GM12864 (cell line): ENCODE measurements around the gene PIAS3.
"Not testable (repeated sequence)": the region's sequence is repeated elsewhere in the genome, so short reads cannot be mapped to it uniquely, and the experiment has no call there.

Experiments
- DNase-seq: peaks from one replicate; pipeline ENCODE4 v3.0.0-alpha.2; 2011; ENCODE audit warnings: low read depth
- H3K4me3 ChIP-seq: 2 replicates; pipeline ENCODE4 v1.5.1; 2011; ENCODE audit warnings: mild to moderate bottlenecking, low read depth, low read length, control low read depth
- CTCF ChIP-seq: IDR thresholded peaks from 2 replicates; pipeline ENCODE4 v1.5.1; 2011; ENCODE audit warnings: low read depth, mild to moderate bottlenecking, moderate library complexity, low read length, control low read depth, inconsistent platforms; ENCODE audit errors: missing control alignments

PIAS3 gene

GRCh38 chr1:145826030-145826429 is 32.9 kb downstream of the PIAS3 start:
- no peak for DNase-seq
- no peak for TF ChIP-seq CTCF
- H3K4me3 ChIP-seq: no peak overlapping the region

- peak overlapping the region; percentile 79 for H3K4me3 ChIP-seq
- DNase-seq: no peak
- no peak for TF ChIP-seq CTCF
These were observed 34.4 kb downstream of the PIAS3 start for GRCh38 chr1:145824499-145824842.

- TF ChIP-seq CTCF: no peak
- peak within 1 kb of the TSS; percentile 79 for H3K4me3 ChIP-seq
- peak; percentile 68 for DNase-seq
These were observed 35.0 kb downstream of the PIAS3 start, which contains the start of the genes POLR3C and RNF115 for GRCh38 chr1:145823565-145824498. TSS of gene POLR3C (plus strand) at chr1:145824200. CDS start at chr1:145825777, 1,577 bp downstream. TSS of gene RNF115 (minus strand) at chr1:145824095. CDS start at chr1:145823873, 222 bp downstream.

GRCh38 chr1:145822779-145823331 is 36.0 kb downstream of the PIAS3 start:
- not testable (repeated sequence) for H3K4me3 ChIP-seq, DNase-seq

- not testable (repeated sequence) for DNase-seq, H3K4me3 ChIP-seq
These were observed 40.8 kb downstream of the PIAS3 start for GRCh38 chr1:145818095-145818494.

- DNase-seq, H3K4me3 ChIP-seq: not testable (repeated sequence)
These were observed 45.7 kb downstream of the PIAS3 start for GRCh38 chr1:145812977-145813810.

GRCh38 chr1:145806844-145807243 is 52.0 kb downstream of the PIAS3 start:
- no peak for DNase-seq
- no peak for TF ChIP-seq CTCF
- H3K4me3 ChIP-seq: no peak overlapping the region

- no peak for TF ChIP-seq CTCF
- no peak for DNase-seq
- H3K4me3 ChIP-seq: no peak overlapping the region
These were observed 52.5 kb downstream of the PIAS3 start for GRCh38 chr1:145806408-145806807.
